Glutamatergic neuron (in vitro differentiated cells): Measurements from ENCODE around the gene CCDC33. TPM values are rescaled to one million over a fixed set of nuclear protein-coding genes. Genes with fewer than 3 reads are reported as not detected.

Experiments
- DNase-seq: peaks from one replicate; pipeline ENCODE4 v3.0.0; 2022
- H3K27ac Mint-ChIP-seq: one replicate; pipeline ENCODE4 v1.8.0; 2020; ENCODE audit warnings: mild to moderate bottlenecking, mixed read lengths, inconsistent platforms; ENCODE audit not compliant: unreplicated experiment
- H3K27me3 Mint-ChIP-seq: one replicate; pipeline ENCODE4 v1.8.0; 2020; ENCODE audit warnings: mild to moderate bottlenecking, moderate library complexity, mixed read lengths, inconsistent platforms; ENCODE audit not compliant: unreplicated experiment
- H3K36me3 Mint-ChIP-seq: one replicate; pipeline ENCODE4 v1.8.0; 2020; ENCODE audit warnings: mild to moderate bottlenecking, mixed read lengths, inconsistent platforms; ENCODE audit not compliant: unreplicated experiment
- H3K4me1 Mint-ChIP-seq: one replicate; pipeline ENCODE4 v1.8.0; 2020; ENCODE audit warnings: mild to moderate bottlenecking, low read depth, mixed read lengths, inconsistent platforms; ENCODE audit not compliant: unreplicated experiment
- H3K4me3 Mint-ChIP-seq: one replicate; pipeline ENCODE4 v1.8.0; 2020; ENCODE audit warnings: mild to moderate bottlenecking, mixed read lengths, inconsistent platforms; ENCODE audit not compliant: unreplicated experiment
- H3K9me3 Mint-ChIP-seq: one replicate; pipeline ENCODE4 v1.8.0; 2020; ENCODE audit warnings: mild to moderate bottlenecking, moderate library complexity, mixed read lengths, inconsistent platforms; ENCODE audit not compliant: unreplicated experiment
- CTCF ChIP-seq: fragments of 200-600 bp; sonication (generic); IDR thresholded peaks from one replicate; pipeline ENCODE4 v1.5.0; 2021; ENCODE audit not compliant: partially characterized antibody, unreplicated experiment
- total RNA-seq: library from RNA; stranded (reverse); fragmentation: NEBNext Ultra II Directional; extraction: Animal tissue kit (Norgen Biotek cat#: 25700); gene quantifications from one replicate; pipeline ENCODE4 v1.2.1, GENCODE V29; 2021; ENCODE audit not compliant: unreplicated experiment

The CCDC33 gene
- total RNA-seq, 1 donor from 2014 or later, result 0.49 TPM

DNA sequence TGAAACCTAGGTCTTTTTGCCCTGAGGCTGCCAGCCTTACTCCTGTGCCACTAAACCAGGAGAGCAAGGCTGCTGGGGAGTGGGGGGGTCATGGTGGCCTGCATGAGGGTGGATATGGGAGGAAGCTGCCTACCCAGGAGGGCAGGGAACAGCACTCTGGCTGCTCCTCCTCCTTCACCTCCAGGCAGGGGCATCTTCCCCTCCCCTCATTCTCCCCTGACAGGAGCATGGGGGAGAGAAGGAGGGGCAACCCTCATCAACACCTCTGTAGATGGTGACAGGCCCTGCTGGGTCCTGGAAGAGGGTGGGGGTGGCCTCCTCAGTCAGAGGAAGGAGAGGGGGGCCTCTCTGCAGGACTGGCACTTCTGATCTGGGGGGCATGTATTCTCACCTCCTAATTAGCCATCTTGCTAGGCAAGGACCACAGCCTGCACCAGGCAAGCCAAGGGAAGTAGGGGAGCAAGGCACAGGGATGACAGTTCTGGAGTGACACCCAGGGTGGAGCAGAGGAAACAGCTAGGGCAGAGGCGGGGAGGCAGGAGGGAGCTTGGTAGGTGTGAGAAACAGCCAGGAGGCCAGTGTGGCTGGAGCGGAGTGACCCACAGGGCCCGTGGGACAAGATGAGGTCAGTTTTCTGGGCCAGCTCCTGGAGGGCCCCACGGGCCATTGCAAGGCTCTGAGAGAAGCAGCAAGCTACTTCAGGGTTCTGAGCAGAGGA is 4.9 kb downstream of the CCDC33 start:
- Mint-ChIP-seq H3K4me1 (peaks cover 26% of the 10 kb centered on the region), H3K4me3 (peak overlapping the region; percentile 5), H3K27me3 (peaks cover 12% of the 10 kb centered on the region), H3K36me3 (no peaks in the 10 kb centered on the region), H3K9me3 (peaks cover 9% of the 10 kb centered on the region), H3K27ac (peak overlapping the region; percentile 7)
- no peak for DNase-seq
- no peak for TF ChIP-seq CTCF

DNA sequence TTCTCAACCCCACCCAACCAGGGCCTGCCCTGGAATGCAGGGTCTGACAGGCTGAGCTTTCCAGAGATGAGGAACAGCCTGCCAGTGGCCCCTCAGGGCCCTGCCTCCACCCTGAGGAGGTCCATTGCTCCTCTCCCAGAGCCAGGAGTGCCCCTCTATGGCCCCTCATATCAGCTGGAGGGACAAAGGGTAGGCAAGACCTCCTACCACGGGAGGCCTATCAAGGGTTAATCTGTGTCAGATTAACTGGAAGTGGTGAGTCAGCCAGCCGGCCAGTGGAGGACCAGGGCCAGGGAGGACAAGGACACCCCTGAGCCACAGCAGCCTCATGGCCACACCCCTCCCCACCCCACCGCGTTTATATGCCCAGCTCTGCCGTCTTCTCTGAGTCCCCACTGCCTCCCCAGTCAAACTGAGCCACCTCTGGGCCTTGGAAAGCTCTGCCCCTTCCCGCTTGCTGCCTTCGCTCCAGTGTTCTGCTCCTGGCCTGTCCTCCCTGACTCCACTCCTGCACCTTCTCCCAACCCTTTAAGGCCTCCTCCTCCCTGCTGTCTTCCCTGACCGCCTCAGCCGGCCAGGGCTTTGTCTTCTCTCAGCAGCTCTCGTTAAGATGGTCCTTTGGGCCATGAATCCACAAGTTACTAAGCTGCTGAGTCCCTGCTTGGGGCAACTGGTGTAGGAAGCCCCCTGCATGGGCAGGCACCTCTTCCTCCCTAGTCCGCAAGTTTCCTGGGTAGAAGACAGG is 6.5 kb downstream of the CCDC33 start:
- peaks cover 9% of the 10 kb centered on the region for H3K9me3 Mint-ChIP-seq
- no peaks in the 10 kb centered on the region for H3K36me3 Mint-ChIP-seq
- no peak overlapping the region for H3K27ac Mint-ChIP-seq
- H3K4me3 Mint-ChIP-seq, result no peak overlapping the region
- DNase-seq, result no peak
- H3K4me1 Mint-ChIP-seq, result peaks cover 29% of the 10 kb centered on the region
- H3K27me3 Mint-ChIP-seq, result peaks cover 12% of the 10 kb centered on the region
- TF ChIP-seq CTCF, result no peak

DNA sequence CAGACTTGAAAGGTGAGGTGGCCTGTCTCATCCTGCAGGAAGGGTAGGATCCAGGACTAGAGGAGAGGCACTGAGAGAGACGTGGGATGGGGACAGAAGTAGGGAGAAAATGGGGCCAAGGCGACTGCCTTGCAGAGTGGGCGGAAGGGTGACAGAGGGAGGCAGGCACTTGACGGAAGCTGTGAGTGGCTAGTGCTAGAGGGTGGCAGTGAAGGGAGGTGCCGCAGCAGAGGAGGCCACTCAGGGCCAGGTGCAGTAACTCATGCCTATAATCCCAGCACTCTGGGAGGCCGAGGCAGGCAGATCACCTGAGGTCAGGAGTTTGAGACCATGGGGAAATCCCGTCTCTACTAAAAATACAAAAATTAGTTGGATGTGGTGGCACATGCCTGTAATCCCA is 7.3 kb downstream of the CCDC33 start:
- Mint-ChIP-seq H3K27me3 (peaks cover 10% of the 10 kb centered on the region), H3K9me3 (peaks cover 9% of the 10 kb centered on the region), H3K4me1 (peaks cover 29% of the 10 kb centered on the region), H3K36me3 (no peaks in the 10 kb centered on the region), H3K27ac (no peak overlapping the region), H3K4me3 (no peak overlapping the region)
- no peak for TF ChIP-seq CTCF
- DNase-seq, result no peak

DNA sequence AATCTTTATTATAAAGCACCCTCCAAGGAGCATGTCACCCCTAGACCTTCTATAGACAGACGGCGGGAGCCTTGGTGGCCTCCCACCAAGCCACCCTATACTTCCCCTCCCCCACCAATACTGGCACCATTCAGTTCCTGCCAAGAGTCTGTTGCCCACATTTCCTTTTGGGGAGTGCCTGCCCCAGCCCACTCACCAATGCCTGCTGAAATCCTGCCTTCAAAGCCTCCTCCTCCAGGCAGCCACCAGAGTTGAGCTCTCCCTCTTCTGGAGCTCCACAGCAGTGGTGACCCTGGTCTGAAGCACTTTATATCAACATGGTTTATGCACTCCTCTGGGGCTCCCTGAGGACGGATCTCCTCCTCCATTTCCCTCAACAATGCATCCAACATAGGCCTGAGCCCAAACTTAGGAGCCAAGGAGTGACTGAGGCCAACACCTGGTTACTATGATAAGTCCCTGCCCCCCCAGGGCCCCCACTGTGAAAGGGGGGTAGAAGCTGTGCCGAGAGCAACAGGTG is 8.8 kb downstream of the CCDC33 start:
- peaks cover 10% of the 10 kb centered on the region for H3K27me3 Mint-ChIP-seq
- H3K4me3 Mint-ChIP-seq, result peak overlapping the region; percentile 52
- no peak for DNase-seq
- no peaks in the 10 kb centered on the region for H3K36me3 Mint-ChIP-seq
- peaks cover 9% of the 10 kb centered on the region for H3K9me3 Mint-ChIP-seq
- no peak overlapping the region for H3K27ac Mint-ChIP-seq
- H3K4me1 Mint-ChIP-seq, result peaks cover 20% of the 10 kb centered on the region
- TF ChIP-seq CTCF, result no peak
